ENCODE measurements around the gene IGFBP4. TPM values are rescaled to one million over a fixed set of nuclear protein-coding genes. Genes with fewer than 3 reads are reported as not detected.

Gene IGFBP4
- total and polyA plus RNA-seq, 2 of the 4 experiments (the other 2 are of a cell fraction) = 308 to 1,187 TPM

- dilution Hi-C loops (cut with HindIII; ENCODE audit: low sequenced_read_pairs, unreplicated experiment) (no loop called here), in situ Hi-C loops (cut with MboI; ENCODE audit: low sequenced_read_pairs) (no loop called here), intact Hi-C loops (cut with micrococcal nuclease) (no loop called here)
- Histone ChIP-seq H2BK20ac (ENCODE audit: low read depth, low read length) (peak overlapping the region; percentile 53), H4K8ac (ENCODE audit: low read depth in 2 of 2, low read length in 2 of 2) (no peak overlapping the region; a peak in 1 of 4 replicates), H3K18ac (ENCODE audit: low read depth, low read length) (peak overlapping the region; percentile 24; the same call in 1 of the 2 replicates), H2AFZ (replicated peaks; ENCODE audit: low read length, poor library complexity) (peak overlapping the region; percentile 40), H3K4ac (ENCODE audit: low read depth, low read length) (peak overlapping the region; percentile 71), H3K9ac (ENCODE audit: low read depth, low read length) (no peak overlapping the region), H2AK5ac (ENCODE audit: low read depth, low read length) (peak overlapping the region; percentile 67), H3K23ac (ENCODE audit: low read depth, low read length) (peak overlapping the region; percentile 16; the same call in 1 of the 2 replicates), H3K14ac (replicated peaks; ENCODE audit: low read depth, low read length) (peak overlapping the region; percentile 25; the same call in 1 of the 2 replicates), H3K79me1 (ENCODE audit: low read depth in 1 of 2, low read length in 2 of 2) (peaks cover 0 to 19% of the 10 kb centered on the region in 2 experiments; a peak in 2 of 4 replicates), H3K36me3 (ENCODE audit: control insufficient read depth, insufficient read depth, low read length) (no peaks in the 10 kb centered on the region), H4K20me1 (ENCODE audit: insufficient read depth, low read length) (no peaks in the 10 kb centered on the region), H3K9me1 (ENCODE audit: insufficient read depth, low read length) (peaks cover 20% of the 10 kb centered on the region), H4K5ac (ENCODE audit: low read depth, low read length) (peak overlapping the region; percentile 30; the same call in 1 of the 2 replicates), H2BK5ac (ENCODE audit: low read depth, low read length, poor library complexity, severe bottlenecking) (peak overlapping the region; percentile 18), H3K9me3 (ENCODE audit: control insufficient read depth, insufficient read depth, low read length) (no peaks in the 10 kb centered on the region), H3K4me1 (ENCODE audit: control insufficient read depth, insufficient read depth, low read length) (peaks cover 25% of the 10 kb centered on the region), H4K91ac (ENCODE audit: insufficient read depth, low read depth, low read length) (peak overlapping the region; percentile 62), H2BK15ac (ENCODE audit: low read depth, low read length) (peak overlapping the region; percentile 83; the same call in 2 of the 3 replicates), H2BK120ac (ENCODE audit: low read depth, low read length) (peak overlapping the region; percentile 47), H3K27ac (ENCODE audit: insufficient read depth, low read length) (peak overlapping the region; percentile 23; the same call in 1 of the 2 replicates), H3K56ac (ENCODE audit: extremely low read depth, insufficient read depth, low read length) (no peak overlapping the region), H3K4me3 (ENCODE audit: insufficient read depth, low read depth, low read length) (no peak overlapping the region), H2AK9ac (replicated peaks; ENCODE audit: low read depth, low read length, poor library complexity) (peak overlapping the region; percentile 11), H3K27me3 (ENCODE audit: control insufficient read depth, insufficient read depth, low read length) (no peaks in the 10 kb centered on the region), H3K4me2 (ENCODE audit: low read depth, low read length) (no peak overlapping the region)
- 85% methylated on average over 4 of the region's 9 CpGs; no CpG with 5 or more reads in 1 of the 2 experiments for WGBS, 2 experiments (ENCODE audit: extremely low coverage in 2 of 2, insufficient read length in 1 of 2)
- BruUV-seq (replicated peaks) = no TSS peak
- POLR2A ChIA-PET (ENCODE audit: unreplicated experiment) = interaction anchor here (0.6 kb wide), 1 partner anchor 12 kb away, joined by 6 read pairs; no protein-coding TSS in a partner anchor
- CTCF ChIA-PET = no interaction called here
- no peak for DNase-seq
- no peak for ATAC-seq (ENCODE audit: low read depth)
- TF ChIP-seq, protein P1, sequence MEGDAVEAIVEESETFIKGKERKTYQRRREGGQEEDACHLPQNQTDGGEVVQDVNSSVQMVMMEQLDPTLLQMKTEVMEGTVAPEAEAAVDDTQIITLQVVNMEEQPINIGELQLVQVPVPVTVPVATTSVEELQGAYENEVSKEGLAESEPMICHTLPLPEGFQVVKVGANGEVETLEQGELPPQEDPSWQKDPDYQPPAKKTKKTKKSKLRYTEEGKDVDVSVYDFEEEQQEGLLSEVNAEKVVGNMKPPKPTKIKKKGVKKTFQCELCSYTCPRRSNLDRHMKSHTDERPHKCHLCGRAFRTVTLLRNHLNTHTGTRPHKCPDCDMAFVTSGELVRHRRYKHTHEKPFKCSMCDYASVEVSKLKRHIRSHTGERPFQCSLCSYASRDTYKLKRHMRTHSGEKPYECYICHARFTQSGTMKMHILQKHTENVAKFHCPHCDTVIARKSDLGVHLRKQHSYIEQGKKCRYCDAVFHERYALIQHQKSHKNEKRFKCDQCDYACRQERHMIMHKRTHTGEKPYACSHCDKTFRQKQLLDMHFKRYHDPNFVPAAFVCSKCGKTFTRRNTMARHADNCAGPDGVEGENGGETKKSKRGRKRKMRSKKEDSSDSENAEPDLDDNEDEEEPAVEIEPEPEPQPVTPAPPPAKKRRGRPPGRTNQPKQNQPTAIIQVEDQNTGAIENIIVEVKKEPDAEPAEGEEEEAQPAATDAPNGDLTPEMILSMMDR (conservative IDR thresholded peaks at IDR 0.05; ENCODE audit: low read depth, low read length) = no peak
- TF ChIP-seq RCOR1 (IDR thresholded peaks at IDR 0.05; ENCODE audit: insufficient replicate concordance, low read length) (no peak), RFX5 (IDR thresholded peaks at IDR 0.05; ENCODE audit: low read depth, low read length) (no peak), FOS (IDR thresholded peaks at IDR 0.05; ENCODE audit: low read depth, low read length) (no peak), BHLHE40 (IDR thresholded peaks at IDR 0.05; ENCODE audit: low read depth, low read length) (no peak), MXI1 (IDR thresholded peaks at IDR 0.05; ENCODE audit: borderline replicate concordance, low read depth, low read length) (no peak), MAZ (IDR thresholded peaks at IDR 0.05; ENCODE audit: borderline replicate concordance, low read depth, low read length) (no peak), CEBPB (IDR thresholded peaks at IDR 0.05; ENCODE audit: low read depth, low read length) (no peak), MAFK (IDR thresholded peaks at IDR 0.05; ENCODE audit: low read depth, low read length) (no peak), NFE2L2 (IDR thresholded peaks at IDR 0.05; ENCODE audit: low read depth, low read length) (no peak), RAD21 (IDR thresholded peaks at IDR 0.05; ENCODE audit: low read length) (no peak), ELK1 (IDR thresholded peaks at IDR 0.05; ENCODE audit: borderline replicate concordance, low read depth, low read length) (no peak), SMC3 (IDR thresholded peaks at IDR 0.05; ENCODE audit: low read depth, low read length) (no peak), CHD1 (IDR thresholded peaks at IDR 0.05; ENCODE audit: low read depth, low read length) (no peak)
- TF ChIP-seq, protein P2, sequence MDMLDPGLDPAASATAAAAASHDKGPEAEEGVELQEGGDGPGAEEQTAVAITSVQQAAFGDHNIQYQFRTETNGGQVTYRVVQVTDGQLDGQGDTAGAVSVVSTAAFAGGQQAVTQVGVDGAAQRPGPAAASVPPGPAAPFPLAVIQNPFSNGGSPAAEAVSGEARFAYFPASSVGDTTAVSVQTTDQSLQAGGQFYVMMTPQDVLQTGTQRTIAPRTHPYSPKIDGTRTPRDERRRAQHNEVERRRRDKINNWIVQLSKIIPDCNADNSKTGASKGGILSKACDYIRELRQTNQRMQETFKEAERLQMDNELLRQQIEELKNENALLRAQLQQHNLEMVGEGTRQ (IDR thresholded peaks at IDR 0.05; ENCODE audit: low read depth, low read length) = no peak
Measured at GRCh38 chr17:40474419-40475002, 31.3 kb downstream of the IGFBP4 start.
